GM23338 (cell line): ENCODE data around the gene NUP205. TPM values are rescaled to one million over a fixed set of nuclear protein-coding genes. Genes with fewer than 3 reads are reported as not detected.
A peak's percentile ranks its signal among the peaks of the same experiment; 100 is the strongest.
"Not testable (repeated sequence)": the region's sequence is repeated elsewhere in the genome, so short reads cannot be mapped to it uniquely, and the experiment has no call there.

Experiments
- ATAC-seq: fragments of 200-7000 bp; cut with Tn5 transposase; 3 replicates; pipeline ENCODE4 v1.9.1; 2020
- DNase-seq: peaks from one replicate; pipeline ENCODE4 v3.0.0-alpha.2; 2015; ENCODE audit warnings: low spot score
- H2AFZ ChIP-seq: fragments of 200-600 bp; sonication (generic); 2 replicates; pipeline ENCODE4 v1.8.0; 2016; ENCODE audit warnings: antibody characterized with exemption, mild to moderate bottlenecking, moderate library complexity
- H3F3A ChIP-seq: fragments of 200-600 bp; sonication (generic); replicated peaks from 2 replicates; pipeline ENCODE4 v1.8.0; 2017; ENCODE audit warnings: antibody characterized with exemption, mixed run types, low read depth
- H3K27ac ChIP-seq: fragments of 200-600 bp; sonication (generic); 2 replicates; pipeline ENCODE4 v1.6.1; 2016; ENCODE audit warnings: low read depth
- H3K27me3 ChIP-seq: fragments of 200-600 bp; sonication (generic); 2 replicates; pipeline ENCODE4 v1.8.0; 2016; ENCODE audit warnings: mild to moderate bottlenecking, mixed run types, moderate library complexity; ENCODE audit not compliant: insufficient read depth
- H3K36me3 ChIP-seq: fragments of 200-600 bp; sonication (generic); 2 replicates; pipeline ENCODE4 v1.8.0; 2016; ENCODE audit warnings: mild to moderate bottlenecking; ENCODE audit not compliant: insufficient read depth
- H3K4me1 ChIP-seq: fragments of 200-600 bp; sonication (generic); 2 replicates; pipeline ENCODE4 v1.8.0; 2016; ENCODE audit warnings: mild to moderate bottlenecking, moderate library complexity; ENCODE audit not compliant: insufficient read depth
- H3K4me2 ChIP-seq: fragments of 200-600 bp; sonication (generic); 2 replicates; pipeline ENCODE4 v1.7.1; 2017; ENCODE audit warnings: mixed run types
- H3K4me3 ChIP-seq: fragments of 200-600 bp; sonication (generic); 2 replicates; pipeline ENCODE4 v1.6.1; 2016; ENCODE audit warnings: mixed run types
- H3K79me2 ChIP-seq: fragments of 200-600 bp; sonication (generic); replicated peaks from 2 replicates; pipeline ENCODE4 v1.8.0; 2017; ENCODE audit warnings: mild to moderate bottlenecking; ENCODE audit not compliant: insufficient read depth
- H3K9me2 ChIP-seq: fragments of 200-600 bp; sonication (generic); 2 replicates; pipeline ENCODE4 v1.8.0; 2017; ENCODE audit not compliant: insufficient read depth
- H4K20me1 ChIP-seq: fragments of 200-600 bp; sonication (generic); replicated peaks from 2 replicates; pipeline ENCODE4 v1.8.0; 2017; ENCODE audit warnings: mild to moderate bottlenecking; ENCODE audit not compliant: insufficient read depth
- H3K27ac Mint-ChIP-seq: 2 replicates; pipeline ENCODE4 v1.8.0; 2020; ENCODE audit warnings: inconsistent platforms, mild to moderate bottlenecking, moderate library complexity, mixed read lengths
- H3K27me3 Mint-ChIP-seq: 3 replicates; pipeline ENCODE4 v1.8.0; 2022; ENCODE audit warnings: low read depth, mild to moderate bottlenecking, moderate library complexity, mixed read lengths, inconsistent platforms; ENCODE audit not compliant: insufficient read depth, poor library complexity
- H3K36me3 Mint-ChIP-seq: 3 replicates; pipeline ENCODE4 v1.8.0; 2021; ENCODE audit warnings: low read depth, mild to moderate bottlenecking, inconsistent platforms, moderate library complexity, mixed read lengths
- H3K4me1 Mint-ChIP-seq: 3 replicates; pipeline ENCODE4 v1.8.0; 2020; ENCODE audit warnings: mild to moderate bottlenecking, inconsistent platforms, mixed read lengths
- H3K4me3 Mint-ChIP-seq: 3 replicates; pipeline ENCODE4 v1.8.0; 2021; ENCODE audit warnings: moderate library complexity, mild to moderate bottlenecking, inconsistent platforms, mixed read lengths
- H3K9me3 Mint-ChIP-seq: 3 replicates; pipeline ENCODE4 v1.8.0; 2020; ENCODE audit warnings: moderate library complexity, mild to moderate bottlenecking, inconsistent platforms, mixed read lengths
- CTCF ChIP-seq, 2 experiments: fragments of 200-600 bp in 1 of 2; sonication (generic) in 1 of 2; conservative IDR thresholded peaks; 2 replicates each; pipeline versions ENCODE4 v1.5.1 to v1.6.1; 2016 to 2017; ENCODE audit warnings: antibody characterized with exemption in 2 of 2, low read depth in 2 of 2, mild to moderate bottlenecking in 2 of 2, moderate library complexity in 1 of 2
- NANOG ChIP-seq: IDR thresholded peaks from 2 replicates; pipeline ENCODE4 v1.6.1; 2016; ENCODE audit warnings: antibody characterized with exemption, borderline replicate concordance
- POLR2AphosphoS5 ChIP-seq: IDR thresholded peaks from 2 replicates; pipeline ENCODE4 v1.6.1; 2016; ENCODE audit warnings: antibody characterized with exemption, low read depth
- polyA plus RNA-seq: library from polyadenylated mRNA; unstranded; fragments of >200 nt; fragmentation: Nextera tagmentation; extraction: Ambion mirVana; gene quantifications from 2 replicates; pipeline ENCODE4 v1.2.1, GENCODE V29; 2016
- total RNA-seq: library from RNA; depleted of rRNA; stranded (reverse); fragments of >200 nt; shearing (Covaris generic); gene quantifications from 2 replicates; pipeline ENCODE4 v1.2.3, GENCODE V29; 2014
- TF ChIP-seq, protein P1 (sequence below): IDR thresholded peaks from one replicate; pipeline ENCODE4 v1.6.1; 2018; ENCODE audit warnings: antibody characterized with exemption; ENCODE audit not compliant: unreplicated experiment

Gene NUP205
- total and polyA plus RNA-seq, 2 experiments from 2014 or later: 150 to 212 TPM

DNA sequence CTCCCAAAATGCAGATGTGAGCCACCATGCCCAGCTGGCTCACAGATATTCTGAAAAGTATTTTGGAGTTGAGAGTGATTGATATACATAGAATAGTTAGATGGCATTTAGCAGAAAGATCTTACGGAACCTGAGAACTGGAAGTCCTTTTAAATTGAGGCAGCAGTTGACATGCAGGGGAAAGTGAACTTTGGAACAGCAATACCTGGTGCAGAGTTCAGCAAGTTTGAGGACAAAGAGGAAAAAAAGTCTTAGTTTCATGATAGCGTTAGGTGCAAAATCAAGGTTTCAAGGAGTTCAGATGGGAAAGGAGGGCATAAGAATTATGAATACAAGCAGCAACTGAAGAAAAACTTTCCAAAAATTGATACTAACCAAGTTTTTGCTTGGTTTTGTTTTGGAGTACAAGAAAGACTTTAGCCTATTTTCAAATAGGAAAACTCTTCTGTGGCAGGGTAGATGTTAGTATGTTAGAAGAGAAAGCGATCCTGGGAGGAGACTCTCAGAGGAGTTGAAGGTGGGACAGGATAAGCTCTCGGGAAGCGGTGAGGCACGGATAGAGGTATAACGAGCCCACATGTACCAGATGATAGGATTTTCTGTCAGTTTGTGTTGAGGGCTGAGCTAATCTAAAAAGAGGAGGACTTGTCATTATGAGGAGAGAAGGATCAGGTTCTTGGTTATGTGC is 76.6 kb downstream of the NUP205 start:
- Mint-ChIP-seq H3K4me1 (no peaks in the 10 kb centered on the region), H3K36me3 (peaks cover 88% of the 10 kb centered on the region)

GRCh38 chr7:135639690-135640089 is 82.0 kb downstream of the NUP205 start:
- H3K4me1 Mint-ChIP-seq: not testable (repeated sequence)

More for the DNA sequence above, 76.6 kb downstream of the NUP205 start:
- Histone ChIP-seq H4K20me1 (peaks cover 14% of the 10 kb centered on the region), H3K27me3 (no peaks in the 10 kb centered on the region), H3K36me3 (peaks cover 89% of the 10 kb centered on the region), H3K4me1 (no peaks in the 10 kb centered on the region), H3K4me2 (no peak overlapping the region), H3K4me3 (no peak overlapping the region), H3K9me2 (no peaks in the 10 kb centered on the region), H2AFZ (no peak overlapping the region), H3K27ac (peak overlapping the region; percentile 6; the same call in 1 of the 2 replicates), H3K79me2 (peaks cover 4% of the 10 kb centered on the region; the same call in 1 of the 2 replicates), H3F3A (no peaks in the 10 kb centered on the region; the same call in 1 of the 2 replicates)
- H3K9me3 Mint-ChIP-seq: no peaks in the 10 kb centered on the region
- no peak overlapping the region for H3K4me3 Mint-ChIP-seq
- H3K27ac Mint-ChIP-seq: peak overlapping the region; percentile 32; the same call in 1 of the 2 replicates
- H3K27me3 Mint-ChIP-seq: no peaks in the 10 kb centered on the region
- TF ChIP-seq, protein P1, sequence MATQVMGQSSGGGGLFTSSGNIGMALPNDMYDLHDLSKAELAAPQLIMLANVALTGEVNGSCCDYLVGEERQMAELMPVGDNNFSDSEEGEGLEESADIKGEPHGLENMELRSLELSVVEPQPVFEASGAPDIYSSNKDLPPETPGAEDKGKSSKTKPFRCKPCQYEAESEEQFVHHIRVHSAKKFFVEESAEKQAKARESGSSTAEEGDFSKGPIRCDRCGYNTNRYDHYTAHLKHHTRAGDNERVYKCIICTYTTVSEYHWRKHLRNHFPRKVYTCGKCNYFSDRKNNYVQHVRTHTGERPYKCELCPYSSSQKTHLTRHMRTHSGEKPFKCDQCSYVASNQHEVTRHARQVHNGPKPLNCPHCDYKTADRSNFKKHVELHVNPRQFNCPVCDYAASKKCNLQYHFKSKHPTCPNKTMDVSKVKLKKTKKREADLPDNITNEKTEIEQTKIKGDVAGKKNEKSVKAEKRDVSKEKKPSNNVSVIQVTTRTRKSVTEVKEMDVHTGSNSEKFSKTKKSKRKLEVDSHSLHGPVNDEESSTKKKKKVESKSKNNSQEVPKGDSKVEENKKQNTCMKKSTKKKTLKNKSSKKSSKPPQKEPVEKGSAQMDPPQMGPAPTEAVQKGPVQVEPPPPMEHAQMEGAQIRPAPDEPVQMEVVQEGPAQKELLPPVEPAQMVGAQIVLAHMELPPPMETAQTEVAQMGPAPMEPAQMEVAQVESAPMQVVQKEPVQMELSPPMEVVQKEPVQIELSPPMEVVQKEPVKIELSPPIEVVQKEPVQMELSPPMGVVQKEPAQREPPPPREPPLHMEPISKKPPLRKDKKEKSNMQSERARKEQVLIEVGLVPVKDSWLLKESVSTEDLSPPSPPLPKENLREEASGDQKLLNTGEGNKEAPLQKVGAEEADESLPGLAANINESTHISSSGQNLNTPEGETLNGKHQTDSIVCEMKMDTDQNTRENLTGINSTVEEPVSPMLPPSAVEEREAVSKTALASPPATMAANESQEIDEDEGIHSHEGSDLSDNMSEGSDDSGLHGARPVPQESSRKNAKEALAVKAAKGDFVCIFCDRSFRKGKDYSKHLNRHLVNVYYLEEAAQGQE: no peak
- no peak for ATAC-seq
- DNase-seq: no peak

GRCh38 chr7:135644154-135644553 is 86.4 kb downstream of the NUP205 start:
- Mint-ChIP-seq H3K4me1 (no peaks in the 10 kb centered on the region; the same call in 2 of the 3 replicates), H3K36me3 (peaks cover 92% of the 10 kb centered on the region), H3K9me3 (no peaks in the 10 kb centered on the region; the same call in 2 of the 3 replicates), H3K4me3 (no peak overlapping the region), H3K27ac (no peak overlapping the region; the same call in 1 of the 2 replicates), H3K27me3 (no peaks in the 10 kb centered on the region)
- H2AFZ ChIP-seq: no peak overlapping the region
- peak overlapping the region; percentile 71 for H3K27ac ChIP-seq
- ATAC-seq (no peak), DNase-seq (no peak)
- no peak overlapping the region for H3K4me2 ChIP-seq
- peaks cover 53% of the 10 kb centered on the region for H3K36me3 ChIP-seq
- H4K20me1 ChIP-seq: peaks cover 7% of the 10 kb centered on the region
- no peaks in the 10 kb centered on the region for H3K9me2 ChIP-seq
- no peaks in the 10 kb centered on the region for H3K79me2 ChIP-seq
- no peaks in the 10 kb centered on the region for H3K27me3 ChIP-seq
- H3F3A ChIP-seq: peaks cover 4% of the 10 kb centered on the region; the same call in 1 of the 2 replicates
- H3K4me3 ChIP-seq: no peak overlapping the region
- H3K4me1 ChIP-seq: no peaks in the 10 kb centered on the region
- no peak for TF ChIP-seq NANOG
- no peak for TF ChIP-seq CTCF (conservative IDR thresholded peaks at IDR 0.05; ENCODE audit: low read depth in 2 of 2)
- no peak for TF ChIP-seq POLR2AphosphoS5

More at GRCh38 chr7:135639690-135640089, 82.0 kb downstream of the NUP205 start:
- H3K36me3 Mint-ChIP-seq: peaks cover 87% of the 10 kb centered on the region
- not testable (repeated sequence) for H2AFZ ChIP-seq, DNase-seq, H3K4me1 ChIP-seq, H3K4me3 ChIP-seq, H3K9me3 Mint-ChIP-seq, H3K27ac ChIP-seq, H3K27me3 Mint-ChIP-seq, H3K4me3 Mint-ChIP-seq, H3K27me3 ChIP-seq, H3K79me2 ChIP-seq, ATAC-seq, H3K9me2 ChIP-seq, H3K27ac Mint-ChIP-seq, H3K4me2 ChIP-seq, H3F3A ChIP-seq
- peaks cover 16% of the 10 kb centered on the region for H4K20me1 ChIP-seq
- peaks cover 67% of the 10 kb centered on the region for H3K36me3 ChIP-seq
